Activated T-cell treated with anti-CD3 and anti-CD28 coated beads for 4 hours (primary cell): ENCODE data around the gene PRSS33.

Experiments used
- DNase-seq: peaks from one replicate; pipeline ENCODE4 v3.0.0-alpha.2; 2020

Gene PRSS33

GRCh38 chr16:2776500-2777139 lies 10.7 kb downstream of the PRSS33 start:
- no peak for DNase-seq

GRCh38 chr16:2775765-2776499 lies 11.4 kb downstream of the PRSS33 start:
- no peak for DNase-seq

- no peak for DNase-seq
Observed at GRCh38 chr16:2775131-2775716, 12.1 kb downstream of the PRSS33 start.

GRCh38 chr16:2774161-2774891 lies 13.0 kb downstream of the PRSS33 start:
- no peak for DNase-seq

DNA sequence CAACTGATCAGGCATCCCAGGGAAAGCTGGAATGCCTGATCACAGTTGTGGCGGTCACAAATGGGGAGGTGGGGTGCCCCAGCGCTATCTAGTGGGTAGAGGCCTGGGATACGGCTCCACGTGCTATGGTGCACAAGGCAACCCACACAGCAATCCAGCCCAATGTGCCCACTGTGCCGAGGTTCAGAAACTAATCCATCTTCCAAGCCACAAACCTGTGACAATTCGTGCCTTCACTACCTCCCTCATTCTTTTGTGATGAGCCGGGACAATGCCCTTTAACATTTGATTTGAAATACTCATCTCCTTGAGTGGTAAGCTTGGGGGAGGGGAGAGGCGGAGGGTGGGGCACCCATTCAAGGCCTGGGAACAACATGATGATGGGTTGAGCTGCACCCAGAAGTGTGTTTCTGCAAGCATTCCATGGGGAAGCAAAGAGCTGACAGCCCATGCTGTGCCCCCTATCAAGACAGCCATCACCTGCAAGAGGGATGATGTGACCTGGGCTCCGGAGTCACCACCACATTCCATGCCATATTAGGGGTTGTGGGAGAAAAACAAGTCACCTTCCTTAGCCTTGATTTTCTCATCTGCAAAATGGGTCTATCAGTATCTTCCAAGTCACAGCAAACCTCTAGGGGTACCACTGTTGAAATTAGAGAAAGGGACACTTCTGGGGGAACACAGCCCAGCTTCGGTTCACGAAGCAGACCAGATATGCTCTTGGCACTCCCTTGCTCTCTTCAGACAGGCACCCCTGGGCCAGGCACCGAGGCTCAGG lies 14.0 kb downstream of the PRSS33 start:
- no peak for DNase-seq

- DNase-seq = no peak
Observed at GRCh38 chr16:2771496-2772402, 15.6 kb downstream of the PRSS33 start.

DNA sequence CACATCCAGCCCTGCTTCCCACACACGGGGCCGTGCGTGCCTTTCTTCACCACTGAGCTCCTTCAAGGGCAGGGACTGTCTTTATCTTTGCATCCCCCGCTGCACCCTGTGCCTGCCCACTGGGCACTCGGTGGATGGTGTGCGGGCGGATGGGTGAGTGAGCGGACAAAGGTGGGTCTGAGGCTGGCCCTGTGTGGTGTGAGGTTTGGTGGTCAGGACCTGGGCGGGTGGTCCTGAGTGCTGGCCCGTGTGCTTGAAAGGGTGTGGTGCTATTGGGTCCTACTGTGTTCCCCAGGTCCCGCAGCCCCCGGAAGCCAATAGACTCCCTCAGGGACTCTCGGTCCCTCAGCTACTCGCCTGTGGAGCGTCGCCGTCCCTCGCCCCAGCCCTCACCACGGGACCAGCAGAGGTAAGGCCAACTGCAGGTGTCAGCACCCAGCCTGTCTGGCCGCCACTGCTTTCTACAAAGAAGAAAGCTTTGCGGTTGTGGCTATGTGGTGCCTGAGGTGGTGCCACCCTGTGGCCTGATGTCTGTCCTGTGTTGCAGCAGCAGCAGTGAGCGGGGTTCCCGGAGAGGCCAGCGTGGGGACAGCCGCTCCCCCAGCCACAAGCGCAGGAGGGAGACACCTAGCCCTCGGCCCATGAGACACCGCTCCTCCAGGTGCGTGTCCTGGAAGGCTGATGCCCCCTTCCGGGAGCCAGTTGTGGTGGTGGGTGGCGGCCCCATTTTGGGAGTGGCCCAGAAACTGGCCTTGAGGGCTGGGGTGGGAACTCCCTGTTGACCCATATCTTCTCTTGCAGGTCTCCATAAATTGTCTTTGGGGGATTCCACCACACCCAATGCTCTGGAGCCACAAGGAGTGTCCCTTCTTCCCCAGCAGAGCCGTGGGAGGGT lies 17.1 kb downstream of the PRSS33 start:
- no peak for DNase-seq

GRCh38 chr16:2769675-2770056 lies 17.7 kb downstream of the PRSS33 start:
- DNase-seq = no peak

DNA sequence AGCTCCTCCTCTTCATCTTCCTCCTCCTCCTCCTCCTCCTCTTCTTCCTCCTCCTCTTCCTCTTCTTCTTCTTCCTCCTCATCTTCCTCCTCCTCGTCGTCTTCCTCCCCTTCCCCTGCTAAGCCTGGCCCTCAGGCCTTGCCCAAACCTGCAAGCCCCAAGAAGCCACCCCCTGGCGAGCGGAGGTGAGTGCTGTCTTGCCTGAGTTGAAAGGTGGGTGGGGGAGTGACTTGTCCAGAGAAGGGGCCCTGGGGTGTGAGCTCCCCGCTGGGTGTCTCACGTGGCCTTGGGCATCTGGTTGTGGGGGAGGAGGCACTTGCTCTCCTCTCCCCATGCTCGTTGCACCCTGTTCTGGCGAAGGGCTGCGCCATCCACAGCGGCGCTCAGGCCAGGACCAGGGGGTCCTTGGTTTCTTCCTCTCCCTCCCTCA lies 18.2 kb downstream of the PRSS33 start:
- DNase-seq = no peak

DNA sequence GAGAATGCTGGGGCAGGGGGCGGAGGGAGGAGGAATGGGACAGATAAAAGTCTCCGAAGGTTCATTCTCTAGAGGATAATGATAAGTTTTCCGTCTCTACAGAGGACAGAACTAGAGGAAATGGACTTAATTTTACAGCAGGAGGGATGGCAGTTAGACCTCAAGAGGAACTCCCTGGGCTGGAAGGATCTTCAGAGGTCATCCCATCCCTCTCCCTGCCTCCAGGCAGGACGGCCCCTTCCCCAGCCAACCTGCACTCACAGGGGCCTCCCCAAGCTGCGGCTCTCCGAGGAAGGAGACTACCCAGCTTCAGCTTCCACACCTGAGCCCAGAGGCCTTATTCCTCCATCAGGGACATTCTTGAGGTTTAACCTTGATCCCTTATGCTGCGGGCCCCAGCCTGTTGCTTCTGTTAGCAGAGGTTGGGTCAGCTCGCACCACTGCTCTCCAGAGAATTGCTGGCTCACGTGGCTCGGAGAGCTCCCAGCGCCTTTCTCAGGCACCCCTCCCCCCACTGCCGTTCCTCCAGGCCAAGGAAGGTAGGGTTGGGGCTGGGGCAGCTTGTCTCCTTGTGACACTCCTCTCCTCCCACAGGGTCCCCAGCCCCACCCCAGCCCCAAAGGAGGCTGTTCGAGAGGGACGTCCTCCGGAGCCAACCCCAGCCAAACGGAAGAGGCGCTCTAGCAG lies 18.8 kb downstream of the PRSS33 start:
- no peak for DNase-seq

DNA sequence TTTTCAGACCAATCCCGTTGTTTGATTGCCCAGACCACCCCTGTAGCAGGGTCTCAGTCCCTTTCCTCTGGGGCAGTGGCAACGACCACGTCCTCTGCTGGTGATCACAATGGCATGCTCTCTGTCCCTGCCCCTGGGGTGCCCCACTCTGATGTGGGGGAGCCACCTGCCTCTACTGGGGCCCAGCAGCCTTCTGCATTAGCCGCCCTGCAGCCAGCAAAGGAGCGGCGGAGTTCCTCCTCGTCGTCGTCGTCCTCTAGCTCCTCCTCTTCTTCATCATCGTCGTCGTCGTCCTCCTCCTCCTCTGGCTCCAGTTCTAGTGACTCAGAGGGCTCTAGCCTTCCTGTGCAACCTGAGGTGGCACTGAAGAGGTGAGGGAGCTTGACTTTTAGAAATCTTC lies 19.5 kb downstream of the PRSS33 start:
- DNase-seq = no peak

- DNase-seq = no peak
Observed at GRCh38 chr16:2767140-2767731, 20.1 kb downstream of the PRSS33 start.

GRCh38 chr16:2766430-2767139 lies 20.8 kb downstream of the PRSS33 start:
- no peak for DNase-seq

DNA sequence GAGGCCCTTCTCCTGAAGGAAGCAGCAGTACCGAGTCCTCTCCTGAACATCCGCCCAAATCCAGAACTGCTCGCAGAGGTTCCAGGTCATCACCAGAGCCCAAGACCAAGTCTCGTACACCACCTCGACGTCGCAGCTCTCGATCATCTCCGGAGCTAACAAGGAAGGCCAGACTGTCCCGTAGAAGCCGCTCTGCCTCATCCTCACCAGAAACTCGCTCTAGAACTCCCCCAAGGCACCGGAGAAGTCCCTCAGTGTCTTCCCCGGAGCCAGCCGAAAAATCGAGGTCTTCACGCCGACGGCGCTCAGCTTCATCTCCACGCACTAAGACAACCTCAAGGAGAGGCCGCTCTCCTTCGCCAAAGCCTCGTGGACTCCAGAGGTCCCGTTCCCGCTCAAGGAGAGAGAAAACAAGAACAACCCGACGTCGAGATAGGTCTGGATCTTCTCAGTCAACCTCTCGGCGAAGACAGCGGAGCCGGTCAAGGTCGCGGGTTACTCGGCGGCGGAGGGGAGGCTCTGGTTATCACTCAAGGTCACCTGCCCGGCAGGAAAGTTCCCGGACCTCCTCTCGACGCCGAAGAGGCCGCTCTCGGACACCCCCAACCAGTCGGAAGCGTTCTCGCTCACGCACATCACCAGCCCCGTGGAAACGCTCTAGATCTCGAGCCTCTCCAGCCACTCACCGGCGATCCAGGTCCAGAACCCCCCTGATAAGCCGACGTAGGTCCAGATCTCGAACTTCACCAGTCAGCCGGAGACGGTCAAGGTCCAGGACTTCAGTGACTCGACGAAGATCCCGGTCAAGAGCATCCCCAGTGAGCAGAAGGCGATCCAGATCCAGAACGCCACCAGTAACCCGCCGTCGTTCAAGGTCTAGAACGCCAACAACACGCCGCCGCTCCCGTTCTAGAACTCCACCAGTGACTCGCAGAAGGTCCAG lies 21.6 kb downstream of the PRSS33 start:
- no peak for DNase-seq

GRCh38 chr16:2764718-2765117 lies 22.6 kb downstream of the PRSS33 start:
- DNase-seq = no peak

DNA sequence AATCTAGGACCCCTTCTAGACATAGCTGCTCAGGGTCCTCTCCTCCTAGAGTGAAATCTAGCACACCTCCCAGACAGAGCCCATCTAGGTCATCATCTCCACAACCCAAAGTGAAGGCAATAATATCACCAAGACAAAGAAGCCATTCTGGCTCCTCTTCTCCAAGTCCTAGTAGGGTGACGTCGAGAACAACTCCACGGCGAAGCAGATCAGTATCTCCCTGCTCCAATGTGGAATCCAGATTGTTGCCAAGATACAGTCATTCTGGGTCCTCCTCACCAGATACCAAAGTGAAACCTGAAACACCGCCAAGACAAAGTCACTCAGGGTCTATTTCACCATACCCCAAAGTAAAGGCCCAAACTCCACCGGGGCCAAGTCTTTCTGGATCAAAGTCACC lies 24.2 kb downstream of the PRSS33 start:
- DNase-seq = no peak

- DNase-seq = no peak
Observed at GRCh38 chr16:2762711-2763110, 24.6 kb downstream of the PRSS33 start.
